CD4-positive, alpha-beta T cell treated with Interferon alpha-2 for 1 hour (primary cell): ENCODE results near the gene LEPR.
A peak's percentile ranks its signal among the peaks of the same experiment; 100 is the strongest.
"Not testable (repeated sequence)": the region's sequence is repeated elsewhere in the genome, so short reads cannot be mapped to it uniquely, and the experiment has no call there.

ENCODE experiments used
- DNase-seq, 2 donors: peaks; one replicate each; pipeline ENCODE4 v3.0.0-alpha.2; 2020 to 2022

Gene LEPR

GRCh38 chr1:65420590-65421350 is at the start of gene LEPR, which contains the start of gene LEPROT:
Gene LEPR, plus strand, starts transcription at chr1:65420668. Its CDS starts 144,898 bp downstream, at chr1:65565566.
Gene LEPROT, plus strand, starts transcription at chr1:65420668. Its CDS starts 57 bp downstream, at chr1:65420725.
- DNase-seq, result peak in 1 of 2 donors; percentile 8

GRCh38 chr1:65371544-65371943 is 48.9 kb upstream of the LEPR start:
- no peak for DNase-seq

DNA sequence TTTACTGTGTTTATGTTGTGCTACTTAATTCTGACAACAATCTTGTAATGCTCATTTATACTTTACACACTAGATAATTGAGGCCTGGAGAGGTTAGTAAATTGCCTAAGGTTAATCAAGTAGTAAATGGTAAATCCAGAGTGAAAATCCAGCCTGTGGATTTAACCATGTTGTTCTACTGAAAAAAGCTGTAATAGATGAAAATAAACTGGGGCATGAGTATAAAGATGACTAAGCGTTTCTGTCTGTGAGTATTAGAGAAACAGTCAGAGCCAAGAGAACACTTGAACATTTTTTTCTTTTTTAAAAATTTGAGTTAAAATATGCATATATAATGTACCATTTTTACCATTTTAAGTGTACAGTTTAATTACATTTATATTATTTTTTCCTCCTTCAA is 47.9 kb upstream of the LEPR start:
- DNase-seq, result no peak

DNA sequence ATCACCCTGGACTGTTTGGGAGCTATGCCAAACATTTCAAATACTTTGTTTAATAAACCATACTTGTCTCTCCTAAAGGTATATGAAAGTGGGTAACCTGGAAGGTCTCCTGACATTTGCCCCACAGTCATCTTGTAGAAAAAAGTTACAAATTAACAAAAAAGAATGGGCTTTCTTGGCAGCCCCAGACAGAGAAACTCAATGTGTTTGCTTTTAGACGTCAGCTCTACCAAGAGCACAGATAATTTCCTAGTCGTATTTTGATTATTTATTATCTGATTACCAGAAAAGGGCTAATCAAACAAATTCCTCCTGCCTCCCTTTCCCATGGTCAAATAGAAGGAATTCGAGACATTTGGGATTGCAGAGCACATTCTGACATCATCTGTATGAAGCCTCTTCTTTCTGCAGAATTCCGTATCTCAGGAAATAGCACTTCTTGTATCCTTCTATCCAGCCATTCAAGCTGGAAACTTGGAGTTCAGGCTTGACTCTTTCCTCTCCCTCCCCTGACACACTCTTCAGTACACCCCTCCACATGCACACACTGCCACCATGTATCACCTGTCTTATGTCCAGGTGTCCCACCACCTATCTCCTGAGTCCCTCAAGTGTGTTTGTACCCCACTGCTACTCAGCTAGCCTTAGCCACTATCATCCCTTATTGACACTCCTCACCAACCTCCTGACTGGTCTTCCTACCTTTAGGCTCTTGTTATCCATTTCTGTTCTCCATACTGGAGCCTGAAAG is 42.8 kb upstream of the LEPR start:
- no peak for DNase-seq

DNA sequence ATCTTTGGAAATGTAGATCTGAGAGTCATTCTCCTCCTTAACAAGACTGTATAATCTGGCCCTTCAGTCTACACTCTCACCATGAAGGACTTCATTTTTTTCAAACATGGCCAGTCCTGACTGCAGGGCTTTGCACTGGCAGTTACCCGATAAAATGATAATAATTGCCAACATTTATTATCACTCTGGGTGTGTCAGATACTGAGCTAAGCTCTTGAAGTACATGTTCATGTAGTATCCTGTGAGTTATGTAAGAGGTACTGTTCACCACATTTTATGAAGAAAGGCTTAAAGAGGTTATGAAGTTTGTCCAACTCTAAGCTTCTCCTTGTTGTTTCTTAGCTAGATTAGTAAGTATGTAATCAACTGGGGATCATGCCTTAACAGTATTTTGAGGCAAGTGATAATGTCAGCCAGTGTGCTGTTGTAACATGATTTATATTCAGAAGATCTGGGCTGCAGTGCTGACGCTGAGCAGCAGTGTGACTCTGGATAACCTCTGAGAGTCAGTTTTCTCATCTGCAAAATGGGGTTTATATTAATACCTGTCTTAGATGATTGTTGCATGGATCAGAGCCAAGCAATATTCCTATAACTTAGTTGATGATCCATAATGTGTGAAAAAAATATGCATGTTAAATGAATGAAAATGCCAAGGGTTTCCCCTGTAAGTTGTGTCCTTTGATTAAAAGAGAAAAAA is 42.1 kb upstream of the LEPR start:
- no peak for DNase-seq

GRCh38 chr1:65384426-65384825 is 36.0 kb upstream of the LEPR start:
- not testable (repeated sequence) for DNase-seq

- no peak for DNase-seq
Measured at GRCh38 chr1:65386439-65386838, 34.0 kb upstream of the LEPR start.

GRCh38 chr1:65387821-65388220 is 32.6 kb upstream of the LEPR start:
- DNase-seq, result no peak

GRCh38 chr1:65388908-65389695 is 31.4 kb upstream of the LEPR start:
- no peak for DNase-seq

- no peak for DNase-seq
Measured at GRCh38 chr1:65392497-65392896, 28.0 kb upstream of the LEPR start.

GRCh38 chr1:65393347-65393746 is 27.1 kb upstream of the LEPR start:
- DNase-seq, result peak in 1 of 2 donors; percentile 6

GRCh38 chr1:65393928-65394327 is 26.5 kb upstream of the LEPR start:
- DNase-seq, result no peak

DNA sequence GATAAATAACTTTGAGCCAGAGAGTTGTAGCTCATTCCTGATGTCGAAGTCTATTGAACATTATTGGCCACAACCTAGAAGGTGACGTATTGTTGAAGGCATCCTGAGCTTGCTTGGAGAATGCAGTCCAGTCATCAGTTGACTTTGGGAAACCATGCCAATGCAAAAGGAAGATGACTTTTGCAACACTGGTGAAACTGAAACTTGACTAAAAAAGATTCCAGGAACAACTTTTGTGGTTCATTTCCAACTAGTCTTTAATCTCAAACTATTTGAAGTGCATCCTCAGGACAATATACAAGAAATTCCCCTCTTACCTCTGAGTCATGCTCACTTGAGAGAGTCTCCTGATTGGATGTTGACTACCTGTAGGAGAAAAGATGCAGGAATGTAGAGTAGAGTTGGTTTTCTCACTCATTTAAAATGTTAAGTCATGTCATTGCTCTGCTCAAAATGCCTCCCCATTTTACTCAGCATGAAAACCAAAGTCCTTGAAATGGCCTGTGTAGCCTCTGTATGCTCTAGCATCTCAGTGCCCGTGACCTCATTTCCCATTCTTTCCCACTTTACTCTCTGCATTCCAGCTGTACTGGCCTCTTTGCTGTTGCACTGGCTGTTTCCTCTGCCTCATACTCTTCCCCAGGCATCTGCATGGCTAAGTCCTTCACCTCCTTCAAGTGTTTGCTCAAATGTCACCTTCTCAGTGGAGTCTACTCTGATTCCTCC is 24.4 kb upstream of the LEPR start:
- DNase-seq, result peak in 1 of 2 donors; percentile 1

DNA sequence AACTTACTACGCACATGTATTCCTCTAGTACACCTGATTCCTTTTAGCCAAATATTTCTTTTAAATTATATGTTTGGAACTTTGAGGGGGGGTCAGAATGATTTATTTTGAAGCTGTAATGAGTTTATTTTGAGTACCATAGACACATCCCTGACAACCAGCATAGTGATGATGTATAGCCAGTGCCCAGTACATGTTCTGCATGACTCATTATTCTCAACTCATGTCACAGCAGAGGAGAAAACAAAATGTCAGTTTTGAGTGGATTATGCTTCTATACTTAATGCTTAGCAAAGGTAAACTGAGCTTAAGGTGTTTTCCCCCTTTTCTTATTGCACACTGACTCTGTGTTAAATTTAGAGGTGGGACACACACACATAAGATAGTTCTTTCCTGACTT is 22.4 kb upstream of the LEPR start:
- DNase-seq, result no peak

DNA sequence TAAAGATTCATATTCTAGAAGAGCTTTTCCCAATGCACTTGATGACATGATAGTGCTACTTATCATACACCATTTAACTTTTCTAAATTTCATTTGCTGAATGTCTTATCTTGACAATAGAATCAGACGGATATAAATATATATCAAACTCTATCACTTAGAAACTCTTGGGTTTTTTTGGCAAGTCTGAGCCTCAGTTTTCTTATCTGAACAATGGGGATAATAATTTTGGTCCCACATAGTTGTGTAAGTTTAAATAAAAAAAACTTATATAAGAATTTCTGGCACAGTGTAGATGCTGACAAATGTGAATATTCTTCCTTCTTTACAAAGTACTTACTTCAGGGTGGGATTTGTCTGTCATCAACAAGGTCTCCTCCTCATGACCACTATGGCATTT is 21.5 kb upstream of the LEPR start:
- no peak for DNase-seq

GRCh38 chr1:65401612-65402011 is 18.9 kb upstream of the LEPR start:
- DNase-seq, result no peak

GRCh38 chr1:65404941-65405340 is 15.5 kb upstream of the LEPR start:
- no peak for DNase-seq

- no peak for DNase-seq
Measured at GRCh38 chr1:65407877-65408276, 12.6 kb upstream of the LEPR start.

DNA sequence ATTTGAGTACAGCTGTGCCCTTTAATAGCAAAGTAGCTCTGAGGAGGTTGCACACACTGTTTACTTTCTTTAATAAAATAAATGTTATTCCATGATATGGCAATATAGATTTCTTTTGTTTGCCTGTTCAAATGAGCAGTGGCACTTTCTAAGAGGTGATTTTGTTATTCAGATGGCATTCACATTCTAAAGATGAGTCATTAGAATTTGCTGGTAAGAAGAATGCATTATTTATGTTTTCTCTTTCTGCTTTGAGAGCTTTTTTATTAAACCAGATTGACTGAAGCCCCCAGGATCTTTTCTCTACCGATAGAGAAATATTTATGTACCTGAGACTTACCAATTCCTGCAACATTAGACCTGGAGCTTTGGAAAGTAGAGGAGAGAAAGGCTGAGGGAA is 11.2 kb upstream of the LEPR start:
- no peak for DNase-seq

- no peak for DNase-seq
Measured at GRCh38 chr1:65409816-65410326, 10.6 kb upstream of the LEPR start.

DNA sequence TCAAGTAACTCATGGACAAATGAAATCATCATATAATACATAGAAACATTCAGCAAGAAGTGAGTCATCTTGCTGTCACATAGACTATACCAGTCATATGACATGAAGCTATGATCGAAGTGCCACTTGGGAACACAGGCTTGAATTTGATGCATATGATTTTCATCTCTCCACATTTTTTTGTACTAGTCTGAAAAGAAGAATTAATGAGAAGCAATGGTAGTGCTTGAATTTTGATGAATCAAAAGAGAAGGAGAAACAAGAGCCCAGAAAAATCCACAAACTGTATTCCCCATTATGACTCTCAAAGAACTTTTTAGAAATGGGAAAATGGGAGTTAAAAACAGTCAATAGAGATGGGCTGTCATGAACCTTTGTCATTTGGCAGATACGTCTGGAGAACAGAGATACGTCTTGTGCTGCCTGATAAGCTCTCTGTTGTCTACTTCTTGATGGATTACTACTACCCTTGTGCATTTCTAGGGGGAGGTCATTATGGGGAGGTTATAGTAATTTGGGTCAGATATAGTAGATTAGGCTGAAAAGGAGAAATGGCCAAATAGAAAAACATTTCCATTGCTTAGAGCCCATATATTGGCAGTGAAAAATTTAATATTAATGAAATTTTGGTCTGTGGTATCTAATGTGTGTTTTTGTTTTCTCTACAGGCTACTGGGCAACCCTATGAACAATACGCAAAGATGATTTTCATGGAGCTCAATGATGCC is 8.0 kb upstream of the LEPR start:
- DNase-seq, result no peak
